ENCODE results near the gene FUNDC2. TPM values are rescaled to one million over a fixed set of nuclear protein-coding genes. Genes with fewer than 3 reads are reported as not detected.
A peak's percentile ranks its signal among the peaks of the same experiment; 100 is the strongest.

FUNDC2 gene
- total and polyA plus RNA-seq, 2 donors from 2014 or later, result 98.2 to 239 TPM

DNA sequence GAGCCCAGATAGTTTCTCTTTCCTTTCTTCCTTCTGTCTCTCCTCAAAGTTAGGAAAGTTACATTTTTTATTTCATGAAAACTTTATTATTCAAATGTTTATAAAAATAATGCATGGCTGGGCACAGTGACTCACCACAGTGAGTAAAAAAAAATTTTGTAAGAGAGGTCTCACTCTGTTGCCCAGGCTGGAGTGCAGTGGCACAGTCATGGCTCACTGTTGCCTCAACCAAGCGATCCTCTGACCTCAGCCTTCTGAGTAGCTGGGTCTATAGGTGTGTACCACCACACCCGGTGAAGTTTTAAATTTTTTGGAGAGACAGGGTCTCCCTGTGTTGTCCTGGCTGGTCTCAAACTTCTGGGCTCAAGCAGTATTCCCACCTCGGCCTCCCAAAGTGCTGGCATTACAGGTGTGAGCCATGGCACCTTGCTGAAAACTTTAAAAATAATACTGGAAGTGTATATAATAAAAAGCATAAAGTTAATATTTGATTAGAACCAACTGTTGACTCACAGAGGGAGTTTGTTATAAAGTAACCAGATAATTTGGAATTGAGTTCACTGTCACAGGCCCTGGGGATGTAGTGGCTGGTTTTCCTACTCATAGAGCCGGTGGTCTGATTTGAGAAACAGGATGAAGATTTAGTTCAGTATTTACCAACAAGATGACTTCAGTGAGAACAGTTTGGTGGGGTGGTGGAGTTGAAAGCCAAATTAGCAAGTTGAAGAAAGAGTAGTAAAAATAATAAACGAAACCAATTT, 26.3 kb downstream of the FUNDC2 start:
- Histone ChIP-seq H3K27me3 (ENCODE audit: control insufficient read depth, insufficient read depth, low read length) (no peaks in the 10 kb centered on the region), H3K36me3 (ENCODE audit: control insufficient read depth in 2 of 3, insufficient read depth in 3 of 3, low read length in 3 of 3) (peaks cover 0 to 6% (median 0%) of the 10 kb centered on the region in 3 donors), H3K9me3 (ENCODE audit: control insufficient read depth in 2 of 3, insufficient read depth in 1 of 3, low read length in 3 of 3) (peaks cover 0 to 1% (median 0%) of the 10 kb centered on the region in 3 donors), H3K4me3 (ENCODE audit: low read length in 3 of 3) (no peak overlapping the region), H3K27ac (ENCODE audit: low read depth in 2 of 2, low read length in 2 of 2) (peak overlapping the region; percentile 9 to 53), H3K9ac (ENCODE audit: low read length in 3 of 3) (no peak overlapping the region), H3K4me1 (ENCODE audit: control insufficient read depth in 2 of 3, insufficient read depth in 2 of 3, low read depth in 1 of 3, low read length in 3 of 3) (peaks cover 0 to 10% (median 0%) of the 10 kb centered on the region in 3 donors)
- TF ChIP-seq, protein P1, sequence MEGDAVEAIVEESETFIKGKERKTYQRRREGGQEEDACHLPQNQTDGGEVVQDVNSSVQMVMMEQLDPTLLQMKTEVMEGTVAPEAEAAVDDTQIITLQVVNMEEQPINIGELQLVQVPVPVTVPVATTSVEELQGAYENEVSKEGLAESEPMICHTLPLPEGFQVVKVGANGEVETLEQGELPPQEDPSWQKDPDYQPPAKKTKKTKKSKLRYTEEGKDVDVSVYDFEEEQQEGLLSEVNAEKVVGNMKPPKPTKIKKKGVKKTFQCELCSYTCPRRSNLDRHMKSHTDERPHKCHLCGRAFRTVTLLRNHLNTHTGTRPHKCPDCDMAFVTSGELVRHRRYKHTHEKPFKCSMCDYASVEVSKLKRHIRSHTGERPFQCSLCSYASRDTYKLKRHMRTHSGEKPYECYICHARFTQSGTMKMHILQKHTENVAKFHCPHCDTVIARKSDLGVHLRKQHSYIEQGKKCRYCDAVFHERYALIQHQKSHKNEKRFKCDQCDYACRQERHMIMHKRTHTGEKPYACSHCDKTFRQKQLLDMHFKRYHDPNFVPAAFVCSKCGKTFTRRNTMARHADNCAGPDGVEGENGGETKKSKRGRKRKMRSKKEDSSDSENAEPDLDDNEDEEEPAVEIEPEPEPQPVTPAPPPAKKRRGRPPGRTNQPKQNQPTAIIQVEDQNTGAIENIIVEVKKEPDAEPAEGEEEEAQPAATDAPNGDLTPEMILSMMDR (IDR thresholded peaks at IDR 0.05; ENCODE audit: borderline replicate concordance, extremely low read depth, insufficient read depth), result no peak
- FAIRE-seq, result no peak
- intact Hi-C loops (cut with DNase I), result no loop called here
- peak in 1 of 5 donors; percentile 29 for DNase-seq

- TF ChIP-seq, protein P1 (IDR thresholded peaks at IDR 0.05; ENCODE audit: borderline replicate concordance, extremely low read depth, insufficient read depth), result no peak
- no peaks in the 10 kb centered on the region for H3K9me3 ChIP-seq (ENCODE audit: control insufficient read depth in 2 of 3, insufficient read depth in 1 of 3, low read length in 3 of 3)
- FAIRE-seq, result no peak
- no peaks in the 10 kb centered on the region for H3K27me3 ChIP-seq (ENCODE audit: control insufficient read depth, insufficient read depth, low read length)
- no peak for DNase-seq
- intact Hi-C loops (cut with DNase I), result no loop called here
- H3K4me3 ChIP-seq (ENCODE audit: low read length in 3 of 3), result no peak overlapping the region
- peaks cover 0 to 6% (median 0%) of the 10 kb centered on the region in 3 donors for H3K36me3 ChIP-seq (ENCODE audit: control insufficient read depth in 2 of 3, insufficient read depth in 3 of 3, low read length in 3 of 3)
- peak overlapping the region in 1 of 2 donors; percentile 37 for H3K27ac ChIP-seq (ENCODE audit: low read depth in 2 of 2, low read length in 2 of 2)
- no peak overlapping the region for H3K9ac ChIP-seq (ENCODE audit: low read length in 3 of 3)
- peaks cover 0 to 10% (median 0%) of the 10 kb centered on the region in 3 donors for H3K4me1 ChIP-seq (ENCODE audit: control insufficient read depth in 2 of 3, insufficient read depth in 2 of 3, low read depth in 1 of 3, low read length in 3 of 3)
Observed at GRCh38 chrX:155053656-155054055, 27.0 kb downstream of the FUNDC2 start.

DNA sequence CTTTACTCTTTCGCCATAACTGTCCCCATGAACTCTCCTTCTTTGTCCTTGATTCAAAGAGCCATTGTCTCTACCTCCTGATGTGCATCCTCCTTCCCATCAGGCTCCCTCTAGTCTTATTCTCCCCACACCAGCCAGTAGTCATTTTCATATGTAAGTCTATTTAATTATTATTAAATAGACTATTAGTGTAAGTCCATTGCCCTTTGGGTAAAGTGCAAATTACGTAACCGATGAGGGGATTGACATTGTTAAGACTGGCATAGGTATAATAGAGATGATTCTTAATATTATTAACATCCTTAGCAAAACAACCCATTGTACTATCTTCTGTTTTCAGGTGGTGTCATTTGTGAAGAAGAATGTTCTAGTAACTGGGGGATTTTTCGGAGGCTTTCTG, 27.6 kb downstream of the FUNDC2 start:
- intact Hi-C loops (cut with DNase I), result no loop called here
- no peak overlapping the region for H3K27ac ChIP-seq (ENCODE audit: low read depth in 2 of 2, low read length in 2 of 2)
- no peak overlapping the region for H3K4me3 ChIP-seq (ENCODE audit: low read length in 3 of 3)
- H3K27me3 ChIP-seq (ENCODE audit: control insufficient read depth, insufficient read depth, low read length), result no peaks in the 10 kb centered on the region
- DNase-seq (no peak), FAIRE-seq (no peak)
- H3K9ac ChIP-seq (ENCODE audit: low read length in 3 of 3), result no peak overlapping the region
- H3K4me1 ChIP-seq (ENCODE audit: control insufficient read depth in 2 of 3, insufficient read depth in 2 of 3, low read depth in 1 of 3, low read length in 3 of 3), result peaks cover 0 to 10% (median 0%) of the 10 kb centered on the region in 3 donors
- TF ChIP-seq, protein P1 (IDR thresholded peaks at IDR 0.05; ENCODE audit: borderline replicate concordance, extremely low read depth, insufficient read depth), result no peak
- peaks cover 0 to 4% (median 0%) of the 10 kb centered on the region in 3 donors for H3K36me3 ChIP-seq (ENCODE audit: control insufficient read depth in 2 of 3, insufficient read depth in 3 of 3, low read length in 3 of 3)
- no peaks in the 10 kb centered on the region for H3K9me3 ChIP-seq (ENCODE audit: control insufficient read depth in 2 of 3, insufficient read depth in 1 of 3, low read length in 3 of 3)
